Smooth muscle cell (in vitro differentiated cells): ENCODE measurements around the gene KIRREL3. TPM values are rescaled to one million over a fixed set of nuclear protein-coding genes. Genes with fewer than 3 reads are reported as not detected.

Experiments used
- DNase-seq: peaks from one replicate; lab custom pipeline; 2025; ENCODE audit not compliant: unreplicated experiment; lab: John Stamatoyannopoulos, UW
- H2AFZ ChIP-seq: fragments of 200-600 bp; sonication (generic); 2 replicates; pipeline ENCODE4 v1.6.0; 2016; ENCODE audit warnings: antibody characterized with exemption, low read depth, mild to moderate bottlenecking
- H3F3A ChIP-seq: fragments of 200-600 bp; sonication (generic); 2 replicates; pipeline ENCODE4 v1.6.0; 2017; ENCODE audit warnings: antibody characterized with exemption, low read depth
- H3K27ac ChIP-seq: fragments of 200-600 bp; sonication (generic); 2 replicates; pipeline ENCODE4 v1.5.1; 2016; ENCODE audit warnings: low read depth, mild to moderate bottlenecking
- H3K27me3 ChIP-seq: fragments of 200-600 bp; sonication (generic); 2 replicates; pipeline ENCODE4 v1.6.1; 2016; ENCODE audit warnings: low read depth, mild to moderate bottlenecking
- H3K36me3 ChIP-seq: fragments of 200-600 bp; sonication (generic); 2 replicates; pipeline ENCODE4 v1.5.1; 2016; ENCODE audit warnings: low read depth
- H3K4me1 ChIP-seq: fragments of 200-600 bp; sonication (generic); 2 replicates; pipeline ENCODE4 v1.5.1; 2016; ENCODE audit warnings: low read depth
- H3K4me2 ChIP-seq: fragments of 200-600 bp; sonication (generic); 2 replicates; pipeline ENCODE4 v1.6.0; 2016; ENCODE audit warnings: mild to moderate bottlenecking
- H3K4me3 ChIP-seq: fragments of 200-600 bp; sonication (generic); 2 replicates; pipeline ENCODE4 v1.5.1; 2016; ENCODE audit warnings: mild to moderate bottlenecking
- H3K79me2 ChIP-seq: fragments of 200-600 bp; sonication (generic); 2 replicates; pipeline ENCODE4 v1.6.0; 2016; ENCODE audit warnings: low read depth, mild to moderate bottlenecking
- H3K9ac ChIP-seq: fragments of 200-600 bp; sonication (generic); 2 replicates; pipeline ENCODE4 v1.6.0; 2016; ENCODE audit warnings: low read depth
- H3K9me3 ChIP-seq: fragments of 200-600 bp; sonication (generic); replicated peaks from 2 replicates; pipeline ENCODE4 v1.5.1; 2016; ENCODE audit warnings: low read depth
- H4K20me1 ChIP-seq: fragments of 200-600 bp; sonication (generic); 2 replicates; pipeline ENCODE4 v1.6.0; 2016; ENCODE audit warnings: low read depth
- CTCF ChIP-seq: fragments of 200-600 bp; sonication (generic); IDR thresholded peaks from 2 replicates; pipeline ENCODE4 v1.5.1; 2017; ENCODE audit warnings: borderline replicate concordance, mild to moderate bottlenecking, antibody characterized with exemption; ENCODE audit not compliant: insufficient read depth, poor library complexity, severe bottlenecking
- WGBS: methylation state at CpG from one replicate; pipeline ENCODE4 v1.1.7; 2016; ENCODE audit warnings: low lambda C conversion rate; 5-methylcytosine and 5-hydroxymethylcytosine counted together
- polyA plus RNA-seq: library from polyadenylated mRNA; unstranded; fragments of >200 nt; fragmentation: Nextera tagmentation; extraction: Ambion mirVana; gene quantifications from 2 replicates; pipeline ENCODE4 v1.2.1, GENCODE V29; 2016
- total RNA-seq: library from RNA; depleted of rRNA; stranded (reverse); fragments of >200 nt; gene quantifications from 2 replicates; pipeline ENCODE4 v1.2.3, GENCODE V29; 2014

KIRREL3 gene
- total and polyA plus RNA-seq, 2 experiments from 2014 or later = 1.2 TPM; not detected in 1

GRCh38 chr11:126534141-126534805, 466.3 kb downstream of the KIRREL3 start:
- Histone ChIP-seq H3K27ac (no peak overlapping the region), H3K4me2 (no peak overlapping the region), H3F3A (no peaks in the 10 kb centered on the region), H3K4me3 (no peak overlapping the region), H3K36me3 (no peaks in the 10 kb centered on the region), H2AFZ (no peak overlapping the region), H3K79me2 (no peaks in the 10 kb centered on the region), H3K4me1 (no peaks in the 10 kb centered on the region), H3K9me3 (no peaks in the 10 kb centered on the region), H4K20me1 (no peaks in the 10 kb centered on the region), H3K27me3 (peaks cover 6% of the 10 kb centered on the region), H3K9ac (no peak overlapping the region)
- 92% methylated on average over 17 of the region's 17 CpGs for WGBS
- no peak for DNase-seq
- TF ChIP-seq CTCF = no peak

- Histone ChIP-seq H2AFZ (no peak overlapping the region), H4K20me1 (no peaks in the 10 kb centered on the region), H3K9me3 (no peaks in the 10 kb centered on the region), H3K27ac (no peak overlapping the region), H3K79me2 (no peaks in the 10 kb centered on the region), H3K4me1 (no peaks in the 10 kb centered on the region), H3K27me3 (peaks cover 13% of the 10 kb centered on the region), H3K36me3 (no peaks in the 10 kb centered on the region), H3K9ac (no peak overlapping the region), H3K4me2 (no peak overlapping the region), H3F3A (no peaks in the 10 kb centered on the region), H3K4me3 (no peak overlapping the region)
- no peak for DNase-seq
- 90% methylated on average over 6 of the region's 6 CpGs for WGBS
- TF ChIP-seq CTCF = no peak
These were observed 467.0 kb downstream of the KIRREL3 start for GRCh38 chr11:126533560-126533959.

- H3K9ac ChIP-seq = no peak overlapping the region
- no peaks in the 10 kb centered on the region for H3K36me3 ChIP-seq
- no peaks in the 10 kb centered on the region for H3K4me1 ChIP-seq
- no peak for TF ChIP-seq CTCF
- H3K79me2 ChIP-seq = no peaks in the 10 kb centered on the region
- peaks cover 39% of the 10 kb centered on the region for H3K27me3 ChIP-seq
- no peak overlapping the region for H3K4me3 ChIP-seq
- H2AFZ ChIP-seq = no peak overlapping the region
- no peaks in the 10 kb centered on the region for H3K9me3 ChIP-seq
- no peak for DNase-seq
- no peak overlapping the region for H3K27ac ChIP-seq
- WGBS = 90% methylated on average over 8 of the region's 8 CpGs
- no peaks in the 10 kb centered on the region for H3F3A ChIP-seq
- H4K20me1 ChIP-seq = no peaks in the 10 kb centered on the region
- H3K4me2 ChIP-seq = no peak overlapping the region
These were observed 470.2 kb downstream of the KIRREL3 start for GRCh38 chr11:126530416-126530815.

- no peaks in the 10 kb centered on the region for H3K79me2 ChIP-seq
- 83% methylated on average over 10 of the region's 10 CpGs for WGBS
- no peak overlapping the region for H3K9ac ChIP-seq
- H3K27me3 ChIP-seq = peaks cover 42% of the 10 kb centered on the region
- no peak for DNase-seq
- no peaks in the 10 kb centered on the region for H3K36me3 ChIP-seq
- H3K4me1 ChIP-seq = no peaks in the 10 kb centered on the region
- no peaks in the 10 kb centered on the region for H3K9me3 ChIP-seq
- no peak overlapping the region for H3K4me2 ChIP-seq
- no peak for TF ChIP-seq CTCF
- H3K4me3 ChIP-seq = no peak overlapping the region
- no peaks in the 10 kb centered on the region for H3F3A ChIP-seq
- H2AFZ ChIP-seq = no peak overlapping the region
- H4K20me1 ChIP-seq = no peaks in the 10 kb centered on the region
- no peak overlapping the region for H3K27ac ChIP-seq
These were observed 471.5 kb downstream of the KIRREL3 start for GRCh38 chr11:126529037-126529436.
